HEK293 (cell line): Measurements from ENCODE around the gene FLRT1.
A peak's percentile ranks its signal among the peaks of the same experiment; 100 is the strongest.

Experiments used
- CTCF ChIA-PET: fragments of 350-600 bp; formaldehyde crosslinking; extraction: SDS; loops from one replicate; lab custom pipeline; 2021; ENCODE audit warnings: antibody characterized with exemption; lab: Yijun Ruan, JAX
- POLR2A ChIA-PET: fragments of 300-600 bp; formaldehyde crosslinking; extraction: SDS; loops from one replicate; lab custom pipeline; 2020; ENCODE audit warnings: antibody characterized with exemption, inconsistent platforms; lab: Yijun Ruan, JAX
- H3K27ac ChIP-seq: fragments of 200-500 bp; sonication (Bioruptor generic); 2 replicates; pipeline ENCODE4 v1.5.1; 2014; ENCODE audit warnings: low read depth, low read length, control low read depth, inconsistent platforms; ENCODE audit errors: extremely low read depth
- H3K36me3 ChIP-seq, 2 experiments: fragments of 200-500 bp in 1 of 2; sonication (Bioruptor generic) in 1 of 2; 1 replicate in 1 of 2; 2 replicates in 1 of 2; pipeline ENCODE4 v1.5.1; 2014 to 2017; ENCODE audit warnings: inconsistent platforms in 2 of 2, low read length in 2 of 2; ENCODE audit not compliant: control insufficient read depth in 2 of 2, insufficient read depth in 1 of 2
- H3K4me1 ChIP-seq: fragments of 200-500 bp; sonication (Bioruptor generic); 2 replicates; pipeline ENCODE4 v1.5.1; 2014; ENCODE audit warnings: mild to moderate bottlenecking, low read length, inconsistent platforms; ENCODE audit not compliant: control insufficient read depth, insufficient read depth
- H3K4me3 ChIP-seq: 2 replicates; pipeline ENCODE4 v1.5.1; 2011; ENCODE audit warnings: low read depth, mild to moderate bottlenecking, control low read depth, low read length, moderate library complexity
- H3K9me3 ChIP-seq: fragments of 200-500 bp; sonication (Bioruptor generic); 2 replicates; pipeline ENCODE4 v1.5.1; 2014; ENCODE audit warnings: low read depth, low read length, inconsistent platforms; ENCODE audit not compliant: control insufficient read depth, insufficient read depth
- GLIS2 ChIP-seq: fragments of 450-650 bp; formaldehyde crosslinking; IDR thresholded peaks from 2 replicates; pipeline ENCODE4 v1.5.1; 2016; ENCODE audit warnings: missing biosample characterization, missing genetic modification characterization
- MYNN ChIP-seq: fragments of 450-650 bp; formaldehyde crosslinking; IDR thresholded peaks from 2 replicates; pipeline ENCODE4 v1.5.1; 2016; ENCODE audit warnings: missing biosample characterization, missing genetic modification characterization, borderline replicate concordance
- ZBTB8A ChIP-seq: fragments of 450-650 bp; formaldehyde crosslinking; IDR thresholded peaks from 2 replicates; pipeline ENCODE4 v1.5.1; 2016; ENCODE audit warnings: missing biosample characterization, missing genetic modification characterization
- ZIC2 ChIP-seq: fragments of 450-650 bp; formaldehyde crosslinking; IDR thresholded peaks from 2 replicates; pipeline ENCODE4 v1.5.1; 2016; ENCODE audit warnings: missing biosample characterization, missing genetic modification characterization
- ZNF2 ChIP-seq: fragments of 450-650 bp; formaldehyde crosslinking; IDR thresholded peaks from 2 replicates; pipeline ENCODE4 v1.5.1; 2016; ENCODE audit warnings: missing biosample characterization, missing genetic modification characterization
- ZNF311 ChIP-seq: fragments of 450-650 bp; formaldehyde crosslinking; IDR thresholded peaks from 2 replicates; pipeline ENCODE4 v1.5.1; 2017; ENCODE audit warnings: missing biosample characterization, missing genetic modification characterization, borderline replicate concordance
- ZNF514 ChIP-seq: fragments of 450-650 bp; formaldehyde crosslinking; IDR thresholded peaks from 2 replicates; pipeline ENCODE4 v1.5.1; 2016; ENCODE audit warnings: missing biosample characterization, missing genetic modification characterization
- ZNF530 ChIP-seq: fragments of 450-650 bp; formaldehyde crosslinking; IDR thresholded peaks from 2 replicates; pipeline ENCODE4 v1.5.1; 2016; ENCODE audit warnings: low read depth, missing biosample characterization, missing genetic modification characterization
- ZNF623 ChIP-seq: fragments of 450-650 bp; formaldehyde crosslinking; IDR thresholded peaks from 2 replicates; pipeline ENCODE4 v1.5.1; 2016; ENCODE audit warnings: missing biosample characterization, missing genetic modification characterization
- ZNF629 ChIP-seq: fragments of 450-650 bp; formaldehyde crosslinking; IDR thresholded peaks from 2 replicates; pipeline ENCODE4 v1.5.1; 2017; ENCODE audit warnings: missing biosample characterization, missing genetic modification characterization
- TF ChIP-seq, protein P1 (sequence below): fragments of 450-650 bp; formaldehyde crosslinking; IDR thresholded peaks from 2 replicates; pipeline ENCODE4 v1.5.1; 2016; ENCODE audit warnings: missing biosample characterization, missing genetic modification characterization
- TF ChIP-seq, protein P2 (sequence below): fragments of 450-650 bp; formaldehyde crosslinking; IDR thresholded peaks from 2 replicates; pipeline ENCODE4 v1.5.1; 2016; ENCODE audit warnings: missing biosample characterization, missing genetic modification characterization
- TF ChIP-seq, protein P3 (sequence below): fragments of 450-650 bp; formaldehyde crosslinking; IDR thresholded peaks from 2 replicates; pipeline ENCODE4 v1.5.1; 2016; ENCODE audit warnings: missing biosample characterization, missing genetic modification characterization, low read depth
- TF ChIP-seq, protein P4 (sequence below): fragments of 450-650 bp; formaldehyde crosslinking; IDR thresholded peaks from 2 replicates; pipeline ENCODE4 v1.5.1; 2016; ENCODE audit warnings: missing biosample characterization, missing genetic modification characterization
- TF ChIP-seq, protein P5 (sequence below): fragments of 450-650 bp; formaldehyde crosslinking; IDR thresholded peaks from 2 replicates; pipeline ENCODE4 v1.5.1; 2016; ENCODE audit warnings: missing biosample characterization, missing genetic modification characterization

The FLRT1 gene

DNA sequence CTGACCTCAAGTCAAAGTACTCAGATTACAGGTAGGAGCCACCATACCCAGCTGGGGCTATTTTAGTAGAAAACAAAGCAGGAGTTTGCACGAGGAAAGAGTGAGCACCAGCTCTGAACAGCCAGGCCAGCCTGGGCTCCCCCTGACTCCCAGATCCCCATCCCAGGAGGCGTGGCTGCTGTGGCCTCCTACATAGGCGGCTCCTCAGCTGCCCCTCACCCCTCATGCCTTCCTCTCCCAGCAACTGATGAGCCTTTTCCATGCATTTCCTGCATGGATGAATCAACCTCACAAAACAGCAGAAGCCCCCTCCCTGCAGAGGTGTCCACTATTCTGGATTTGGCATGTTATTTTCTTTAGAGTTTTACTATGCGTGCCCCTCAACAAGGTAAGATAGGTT lies 10.5 kb upstream of the FLRT1 start (continued):
- TF ChIP-seq, protein P1, sequence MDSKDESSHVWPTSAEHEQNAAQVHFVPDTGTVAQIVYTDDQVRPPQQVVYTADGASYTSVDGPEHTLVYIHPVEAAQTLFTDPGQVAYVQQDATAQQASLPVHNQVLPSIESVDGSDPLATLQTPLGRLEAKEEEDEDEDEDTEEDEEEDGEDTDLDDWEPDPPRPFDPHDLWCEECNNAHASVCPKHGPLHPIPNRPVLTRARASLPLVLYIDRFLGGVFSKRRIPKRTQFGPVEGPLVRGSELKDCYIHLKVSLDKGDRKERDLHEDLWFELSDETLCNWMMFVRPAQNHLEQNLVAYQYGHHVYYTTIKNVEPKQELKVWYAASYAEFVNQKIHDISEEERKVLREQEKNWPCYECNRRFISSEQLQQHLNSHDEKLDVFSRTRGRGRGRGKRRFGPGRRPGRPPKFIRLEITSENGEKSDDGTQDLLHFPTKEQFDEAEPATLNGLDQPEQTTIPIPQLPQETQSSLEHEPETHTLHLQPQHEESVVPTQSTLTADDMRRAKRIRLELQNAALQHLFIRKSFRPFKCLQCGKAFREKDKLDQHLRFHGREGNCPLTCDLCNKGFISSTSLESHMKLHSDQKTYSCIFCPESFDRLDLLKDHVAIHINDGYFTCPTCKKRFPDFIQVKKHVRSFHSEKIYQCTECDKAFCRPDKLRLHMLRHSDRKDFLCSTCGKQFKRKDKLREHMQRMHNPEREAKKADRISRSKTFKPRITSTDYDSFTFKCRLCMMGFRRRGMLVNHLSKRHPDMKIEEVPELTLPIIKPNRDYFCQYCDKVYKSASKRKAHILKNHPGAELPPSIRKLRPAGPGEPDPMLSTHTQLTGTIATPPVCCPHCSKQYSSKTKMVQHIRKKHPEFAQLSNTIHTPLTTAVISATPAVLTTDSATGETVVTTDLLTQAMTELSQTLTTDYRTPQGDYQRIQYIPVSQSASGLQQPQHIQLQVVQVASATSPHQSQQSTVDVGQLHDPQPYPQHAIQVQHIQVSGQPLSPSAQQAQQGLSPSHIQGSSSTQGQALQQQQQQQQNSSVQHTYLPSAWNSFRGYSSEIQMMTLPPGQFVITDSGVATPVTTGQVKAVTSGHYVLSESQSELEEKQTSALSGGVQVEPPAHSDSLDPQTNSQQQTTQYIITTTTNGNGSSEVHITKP = peak; percentile 43; the same call in 1 of the 2 replicates
- TF ChIP-seq ZNF514 (tag by site-specific recombination) = no peak

DNA sequence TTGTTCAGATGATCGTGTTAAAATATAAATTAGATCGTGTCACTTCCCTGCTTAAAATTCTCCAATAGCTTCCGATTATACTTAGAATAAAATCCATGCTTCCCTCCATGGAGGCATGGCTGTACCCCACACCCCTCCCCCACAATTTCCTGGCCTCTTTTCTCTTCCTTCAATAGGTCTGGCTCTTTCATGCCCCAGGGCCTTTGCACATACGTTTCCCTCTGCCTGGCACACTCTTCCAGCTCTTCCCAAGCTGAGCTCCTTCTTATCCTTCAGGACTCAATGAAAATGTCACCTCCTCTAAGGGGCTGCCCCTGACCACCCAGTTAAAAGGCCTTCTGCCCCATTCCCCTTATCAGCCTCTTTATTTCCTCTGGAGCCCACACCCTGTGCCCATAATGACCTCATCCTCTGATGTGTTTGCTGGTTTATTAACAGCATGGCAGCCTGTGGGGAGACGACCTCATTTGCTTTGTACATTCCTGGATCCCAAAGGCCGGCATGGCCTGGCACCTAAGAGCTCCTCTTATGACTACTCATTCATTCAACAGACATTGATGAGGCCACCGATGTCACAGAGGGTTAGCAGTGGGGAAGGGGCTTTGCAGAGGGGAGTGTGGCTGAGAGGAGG lies 9.0 kb upstream of the FLRT1 start:
- Histone ChIP-seq H3K27ac (no peak overlapping the region), H3K36me3 (no peaks in the 10 kb centered on the region), H3K4me3 (no peak overlapping the region), H3K4me1 (no peaks in the 10 kb centered on the region), H3K9me3 (no peaks in the 10 kb centered on the region)
- CTCF ChIA-PET = interaction anchor here (0.7 to 0.8 kb wide), 3 partner anchors 41 to 453 kb away, joined by 3 to 6 read pairs (median 3); partner anchors contain the start of gene OTUB1
- TF ChIP-seq ZNF629 (tag by site-specific recombination) (peak; percentile 48), ZIC2 (tag by site-specific recombination) (0 out of 2 replicates have a peak, but pooled peaks have one; percentile 15), ZNF2 (tag by site-specific recombination) (no peak), ZNF311 (tag by site-specific recombination) (no peak), ZBTB8A (tag by site-specific recombination) (peak; percentile 41; the same call in 1 of the 2 replicates), ZNF623 (tag by site-specific recombination) (peak; percentile 97), ZNF514 (tag by site-specific recombination) (no peak), MYNN (no peak), GLIS2 (tag by site-specific recombination) (no peak), ZNF530 (tag by site-specific recombination) (no peak)
- TF ChIP-seq, protein P2, sequence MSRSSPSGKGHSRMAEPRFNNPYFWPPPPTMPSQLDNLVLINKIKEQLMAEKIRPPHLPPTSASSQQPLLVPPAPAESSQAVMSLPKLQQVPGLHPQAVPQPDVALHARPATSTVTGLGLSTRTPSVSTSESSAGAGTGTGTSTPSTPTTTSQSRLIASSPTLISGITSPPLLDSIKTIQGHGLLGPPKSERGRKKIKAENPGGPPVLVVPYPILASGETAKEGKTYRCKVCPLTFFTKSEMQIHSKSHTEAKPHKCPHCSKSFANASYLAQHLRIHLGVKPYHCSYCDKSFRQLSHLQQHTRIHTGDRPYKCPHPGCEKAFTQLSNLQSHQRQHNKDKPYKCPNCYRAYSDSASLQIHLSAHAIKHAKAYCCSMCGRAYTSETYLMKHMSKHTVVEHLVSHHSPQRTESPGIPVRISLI (tag by site-specific recombination) = no peak
- TF ChIP-seq, protein P1 = no peak
- TF ChIP-seq, protein P3, sequence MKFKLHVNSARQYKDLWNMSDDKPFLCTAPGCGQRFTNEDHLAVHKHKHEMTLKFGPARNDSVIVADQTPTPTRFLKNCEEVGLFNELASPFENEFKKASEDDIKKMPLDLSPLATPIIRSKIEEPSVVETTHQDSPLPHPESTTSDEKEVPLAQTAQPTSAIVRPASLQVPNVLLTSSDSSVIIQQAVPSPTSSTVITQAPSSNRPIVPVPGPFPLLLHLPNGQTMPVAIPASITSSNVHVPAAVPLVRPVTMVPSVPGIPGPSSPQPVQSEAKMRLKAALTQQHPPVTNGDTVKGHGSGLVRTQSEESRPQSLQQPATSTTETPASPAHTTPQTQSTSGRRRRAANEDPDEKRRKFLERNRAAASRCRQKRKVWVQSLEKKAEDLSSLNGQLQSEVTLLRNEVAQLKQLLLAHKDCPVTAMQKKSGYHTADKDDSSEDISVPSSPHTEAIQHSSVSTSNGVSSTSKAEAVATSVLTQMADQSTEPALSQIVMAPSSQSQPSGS (tag by site-specific recombination) = peak; percentile 51; the same call in 1 of the 2 replicates
- TF ChIP-seq, protein P4, sequence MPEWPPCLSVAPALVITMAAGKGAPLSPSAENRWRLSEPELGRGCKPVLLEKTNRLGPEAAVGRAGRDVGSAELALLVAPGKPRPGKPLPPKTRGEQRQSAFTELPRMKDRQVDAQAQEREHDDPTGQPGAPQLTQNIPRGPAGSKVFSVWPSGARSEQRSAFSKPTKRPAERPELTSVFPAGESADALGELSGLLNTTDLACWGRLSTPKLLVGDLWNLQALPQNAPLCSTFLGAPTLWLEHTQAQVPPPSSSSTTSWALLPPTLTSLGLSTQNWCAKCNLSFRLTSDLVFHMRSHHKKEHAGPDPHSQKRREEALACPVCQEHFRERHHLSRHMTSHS (tag by site-specific recombination) = no peak
- TF ChIP-seq, protein P5, sequence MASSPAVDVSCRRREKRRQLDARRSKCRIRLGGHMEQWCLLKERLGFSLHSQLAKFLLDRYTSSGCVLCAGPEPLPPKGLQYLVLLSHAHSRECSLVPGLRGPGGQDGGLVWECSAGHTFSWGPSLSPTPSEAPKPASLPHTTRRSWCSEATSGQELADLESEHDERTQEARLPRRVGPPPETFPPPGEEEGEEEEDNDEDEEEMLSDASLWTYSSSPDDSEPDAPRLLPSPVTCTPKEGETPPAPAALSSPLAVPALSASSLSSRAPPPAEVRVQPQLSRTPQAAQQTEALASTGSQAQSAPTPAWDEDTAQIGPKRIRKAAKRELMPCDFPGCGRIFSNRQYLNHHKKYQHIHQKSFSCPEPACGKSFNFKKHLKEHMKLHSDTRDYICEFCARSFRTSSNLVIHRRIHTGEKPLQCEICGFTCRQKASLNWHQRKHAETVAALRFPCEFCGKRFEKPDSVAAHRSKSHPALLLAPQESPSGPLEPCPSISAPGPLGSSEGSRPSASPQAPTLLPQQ = peak; percentile 48
- POLR2A ChIA-PET = no interaction called here
